Measurements from ENCODE around the gene CD300A.
"Not testable (repeated sequence)": the region's sequence is repeated elsewhere in the genome, so short reads cannot be mapped to it uniquely, and the experiment has no call there.

The CD300A gene

DNA sequence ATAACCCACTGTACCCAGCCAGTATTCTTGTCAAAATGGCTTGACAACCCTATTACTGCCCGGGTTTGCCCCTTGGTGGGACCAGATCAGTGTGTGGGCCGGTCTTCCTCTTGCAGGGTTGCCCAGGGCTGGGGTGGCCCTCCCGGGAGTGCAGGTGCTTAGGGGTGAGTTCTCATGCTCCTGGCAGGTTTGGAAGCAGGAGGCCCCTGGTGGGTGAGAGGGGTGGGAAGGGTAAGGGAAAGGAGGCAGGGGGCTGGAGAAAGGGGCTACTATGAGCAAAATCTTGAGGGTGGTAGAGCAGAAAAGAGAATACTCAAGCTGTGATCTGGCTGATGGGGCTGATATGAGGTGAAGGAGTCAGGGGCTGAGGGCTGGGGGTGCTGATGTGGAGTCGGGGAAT, 6.5 kb downstream of the CD300A start:
- no peak for DNase-seq
- intact Hi-C loops (cut with DNase I) = no loop called here

DNA sequence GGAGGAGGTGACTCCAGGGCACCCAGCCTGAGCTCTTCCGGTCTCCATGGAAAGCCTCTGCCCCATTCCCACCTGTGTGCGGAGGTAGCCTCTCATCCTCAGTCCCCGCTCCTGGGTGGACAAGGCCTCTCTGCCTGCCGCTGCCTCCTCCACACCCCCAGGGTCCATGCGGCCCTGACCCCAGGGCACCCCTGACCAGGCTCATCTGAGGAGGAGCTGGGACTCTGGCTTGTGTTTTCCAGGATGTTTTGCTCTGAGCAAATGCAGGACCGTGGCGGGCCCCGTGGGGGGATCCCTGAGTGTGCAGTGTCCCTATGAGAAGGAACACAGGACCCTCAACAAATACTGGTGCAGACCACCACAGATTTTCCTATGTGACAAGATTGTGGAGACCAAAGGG, 6.9 kb downstream of the CD300A start:
- intact Hi-C loops (cut with DNase I) = no loop called here
- no peak for DNase-seq

DNA sequence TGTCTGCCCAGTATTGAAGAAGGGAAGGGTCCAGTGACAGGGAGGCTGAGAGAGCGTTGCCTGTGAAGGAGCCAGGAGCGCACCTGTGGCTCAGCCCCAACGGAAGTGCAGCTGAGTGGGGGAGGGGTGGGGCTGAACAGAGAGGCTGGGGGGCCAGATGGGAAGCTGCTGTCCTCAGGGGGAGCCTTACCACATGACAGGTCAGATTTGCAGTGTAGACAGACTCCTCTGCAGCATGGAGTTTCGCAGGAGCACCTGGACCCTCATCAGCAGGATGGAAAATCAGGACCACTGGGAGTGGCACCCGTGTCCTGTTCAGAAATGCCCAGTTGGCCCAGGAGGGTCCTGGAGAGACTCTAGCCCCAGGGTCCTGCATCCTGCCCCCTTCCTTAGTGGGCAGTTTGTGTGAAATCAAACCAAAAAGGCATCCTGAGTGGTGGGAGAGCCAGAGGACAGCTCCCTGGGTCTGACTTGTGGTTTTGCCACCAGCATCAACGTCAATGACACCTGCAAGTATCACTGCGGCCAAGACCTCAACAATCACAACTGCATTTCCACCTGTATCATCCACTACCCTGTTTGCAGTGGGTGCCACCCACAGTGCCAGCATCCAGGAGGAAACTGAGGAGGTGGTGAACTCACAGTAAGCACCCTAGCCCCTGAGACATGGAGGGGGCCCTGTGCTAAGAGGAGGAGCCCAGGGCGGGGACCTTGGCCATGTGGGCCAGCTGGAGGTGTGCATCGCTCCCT, 7.8 kb downstream of the CD300A start:
- intact Hi-C loops (cut with DNase I) = no loop called here
- DNase-seq = no peak

DNA sequence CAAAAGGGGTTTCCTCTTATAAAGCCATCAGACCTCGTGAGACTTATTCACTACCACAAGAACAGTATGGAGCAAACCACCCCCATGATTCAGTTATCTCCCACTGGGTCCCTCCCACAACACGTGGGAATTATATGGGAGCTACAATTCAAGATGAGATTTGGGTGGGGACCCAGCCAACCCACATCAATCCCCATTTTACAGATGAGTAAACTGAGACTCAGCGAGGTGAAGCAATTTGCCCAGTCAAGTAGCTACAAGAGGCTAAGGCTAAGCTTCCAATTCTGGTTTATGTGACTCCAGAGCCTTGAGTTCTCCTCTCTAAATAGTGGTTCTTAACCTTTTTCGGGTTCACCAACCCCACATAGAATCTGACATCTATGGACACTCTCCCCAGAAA, 8.8 kb downstream of the CD300A start:
- intact Hi-C loops (cut with DNase I) = no loop called here
- no peak for DNase-seq

DNA sequence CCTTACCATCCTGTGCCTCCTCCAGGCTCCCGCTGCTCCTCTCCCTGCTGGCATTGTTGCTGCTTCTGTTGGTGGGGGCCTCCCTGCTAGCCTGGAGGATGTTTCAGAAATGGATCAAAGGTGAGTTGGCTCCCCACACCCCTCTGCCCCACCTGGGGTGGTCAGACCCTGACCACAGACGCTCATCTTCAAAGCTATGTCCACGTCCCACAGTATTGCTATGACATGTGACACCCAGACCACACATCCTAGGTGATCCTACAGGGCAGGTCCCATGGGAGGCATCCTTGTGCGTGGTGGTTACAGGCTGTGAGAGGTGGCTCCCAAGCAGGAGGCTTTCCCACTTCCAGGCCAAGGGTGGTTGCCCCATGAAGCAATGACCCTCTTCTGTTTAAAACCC, 11.0 kb downstream of the CD300A start:
- DNase-seq = no peak
- intact Hi-C loops (cut with DNase I) = no loop called here

DNA sequence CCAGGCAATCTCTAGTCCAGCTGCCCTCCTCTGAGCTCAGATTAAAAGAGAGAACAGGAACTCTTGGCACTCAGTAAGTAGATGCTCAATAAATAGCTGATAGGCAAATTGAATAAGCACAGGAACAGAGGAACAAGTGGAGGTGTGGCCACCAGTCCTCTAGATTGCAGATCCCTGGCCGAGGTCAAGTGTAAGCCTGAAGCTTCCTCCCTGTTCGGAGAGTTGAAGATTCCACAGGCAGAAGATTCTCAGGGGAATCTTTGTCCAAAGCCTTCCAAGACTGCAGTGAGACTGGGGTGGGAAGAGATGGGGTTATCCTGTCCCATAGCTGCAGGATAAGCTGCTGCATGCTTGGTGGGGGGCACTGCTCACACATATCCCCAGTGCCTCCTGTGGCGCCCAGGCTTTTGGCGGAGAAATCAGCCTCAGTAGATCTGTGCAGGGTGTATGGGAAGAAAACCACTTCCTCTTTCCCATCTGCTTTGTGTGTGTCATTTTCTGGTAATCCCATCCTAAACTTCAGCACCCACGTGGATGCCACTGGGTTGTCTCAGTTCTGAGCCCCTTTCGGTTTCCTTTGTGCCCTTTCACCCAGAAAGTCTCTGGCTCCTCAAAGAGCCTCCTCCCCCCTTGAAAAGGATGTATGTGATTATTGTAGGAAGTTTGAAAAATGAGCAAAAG, 12.1 kb downstream of the CD300A start:
- peak in 14 of 42 donors; percentile 18 to 58 (median 40) for DNase-seq

DNA sequence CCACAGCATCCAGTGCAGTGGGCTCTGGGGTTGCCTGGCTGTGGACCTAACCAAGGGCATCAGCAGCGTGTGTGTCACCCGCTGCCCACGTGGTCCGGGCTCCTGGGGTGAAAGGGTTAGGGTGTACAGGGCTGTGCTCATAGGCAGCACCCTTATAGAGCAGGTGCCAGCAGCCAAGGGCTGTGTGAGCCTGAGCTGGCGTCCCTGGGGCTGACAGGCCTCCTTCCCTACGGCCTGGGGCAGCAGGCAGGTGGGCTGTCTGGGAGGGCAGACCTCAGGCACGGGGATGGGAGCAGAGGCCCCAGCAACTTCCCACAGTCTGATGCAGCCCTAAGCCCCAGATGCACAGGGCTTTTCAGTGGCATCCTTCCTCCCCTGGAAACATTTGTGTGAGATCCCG, 13.9 kb downstream of the CD300A start:
- peak in 1 of 42 donors; percentile 20 for DNase-seq
- intact Hi-C loops (cut with DNase I) = no loop called here

More for the DNA sequence above, 12.1 kb downstream of the CD300A start:
- intact Hi-C loops (cut with DNase I) = no loop called here

DNA sequence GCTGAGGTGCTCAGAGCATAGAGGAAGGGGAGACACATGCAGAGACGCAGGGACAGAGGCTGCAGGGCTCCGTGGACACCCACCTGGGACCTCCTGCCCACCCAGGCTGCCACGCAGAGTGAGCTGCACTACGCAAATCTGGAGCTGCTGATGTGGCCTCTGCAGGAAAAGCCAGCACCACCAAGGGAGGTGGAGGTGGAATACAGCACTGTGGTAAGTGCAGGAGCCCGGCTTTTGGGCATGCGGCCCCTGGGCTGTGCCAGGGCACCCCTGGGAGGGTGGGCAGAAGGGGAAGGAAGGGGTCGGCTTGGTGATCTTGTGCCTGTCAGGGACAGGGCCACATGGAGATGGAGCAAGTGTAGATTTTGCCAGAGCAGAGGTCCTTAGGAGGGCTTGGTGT, 15.2 kb downstream of the CD300A start:
- intact Hi-C loops (cut with DNase I) = no loop called here
- DNase-seq = peak in 1 of 42 donors; percentile 9

DNA sequence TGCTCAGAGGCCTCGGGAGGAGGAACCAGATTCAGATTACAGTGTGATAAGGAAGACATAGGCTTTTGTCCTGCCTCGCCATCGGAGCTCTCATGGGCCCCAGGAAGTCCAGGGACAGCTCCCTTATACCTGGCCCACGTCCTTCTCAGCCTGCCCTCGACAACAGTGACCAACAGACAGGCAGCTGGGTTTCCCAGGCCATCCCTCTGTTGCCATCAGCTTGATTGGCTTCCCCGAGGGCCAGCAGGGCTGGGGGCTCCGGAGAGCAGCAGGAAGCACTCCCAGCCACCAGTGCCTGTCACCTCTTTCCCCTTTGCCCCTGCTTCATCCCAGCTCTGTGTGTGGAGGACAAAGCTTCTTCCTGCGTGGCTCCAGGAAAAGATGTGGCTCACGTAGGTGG, 17.6 kb downstream of the CD300A start:
- DNase-seq = no peak
- intact Hi-C loops (cut with DNase I) = no loop called here

DNA sequence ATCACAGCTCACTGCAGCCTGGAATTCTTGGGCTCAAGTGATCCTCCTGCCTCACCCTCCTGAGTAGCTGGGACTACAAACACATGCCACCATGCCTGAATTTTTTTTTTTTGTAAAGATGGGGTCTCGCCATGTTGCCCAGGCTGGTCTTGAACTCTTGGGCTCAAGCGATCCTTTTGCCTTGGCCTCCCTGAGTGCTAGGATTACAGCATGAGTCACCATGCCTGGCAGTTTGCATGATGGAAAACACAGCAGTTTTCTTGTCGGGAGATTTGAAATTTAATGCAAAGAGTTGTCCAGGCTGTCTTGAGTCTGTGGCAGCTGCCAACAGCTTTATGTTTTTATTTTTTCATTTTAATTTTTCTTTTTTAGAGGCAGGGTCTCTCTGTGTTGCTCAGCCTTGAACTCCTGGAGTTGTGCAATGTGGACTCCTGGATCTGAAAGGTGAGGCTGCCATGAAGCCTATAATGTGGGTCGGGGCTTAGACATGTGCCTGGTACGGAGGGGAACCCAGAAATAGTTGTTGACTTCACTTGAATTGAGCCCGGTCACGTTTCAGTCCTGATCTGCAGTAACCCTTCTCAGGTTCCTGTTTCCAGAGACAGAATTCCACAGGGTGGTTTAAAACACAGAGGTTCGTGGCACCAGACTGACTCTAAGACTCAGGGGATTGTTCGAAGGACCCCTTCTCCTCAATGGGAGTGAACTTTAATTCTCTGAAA, 18.7 kb downstream of the CD300A start:
- intact Hi-C loops (cut with DNase I) = no loop called here
- DNase-seq = peak in 1 of 42 donors; percentile 16

DNA sequence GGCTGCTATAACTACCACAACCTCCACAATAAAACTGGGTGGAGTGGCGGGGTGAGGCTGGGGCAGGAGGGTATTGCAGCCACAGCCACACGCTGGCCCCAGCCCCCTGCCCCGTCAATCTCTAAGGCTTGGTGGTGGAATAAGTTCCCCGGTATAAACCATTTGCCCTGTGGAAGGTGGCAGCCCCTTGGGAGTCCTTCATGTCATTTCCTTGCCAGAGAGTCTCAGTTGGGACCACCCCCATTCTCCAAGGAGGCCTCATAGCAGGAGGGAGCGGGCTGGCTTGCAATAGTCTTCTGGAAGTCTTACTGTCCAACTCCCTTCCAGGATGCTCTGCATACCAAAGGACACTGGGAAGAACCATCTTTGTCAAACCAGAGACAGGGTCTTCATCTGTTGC, 19.4 kb downstream of the CD300A start:
- intact Hi-C loops (cut with DNase I) = no loop called here
- peak in 1 of 42 donors; percentile 16 for DNase-seq

DNA sequence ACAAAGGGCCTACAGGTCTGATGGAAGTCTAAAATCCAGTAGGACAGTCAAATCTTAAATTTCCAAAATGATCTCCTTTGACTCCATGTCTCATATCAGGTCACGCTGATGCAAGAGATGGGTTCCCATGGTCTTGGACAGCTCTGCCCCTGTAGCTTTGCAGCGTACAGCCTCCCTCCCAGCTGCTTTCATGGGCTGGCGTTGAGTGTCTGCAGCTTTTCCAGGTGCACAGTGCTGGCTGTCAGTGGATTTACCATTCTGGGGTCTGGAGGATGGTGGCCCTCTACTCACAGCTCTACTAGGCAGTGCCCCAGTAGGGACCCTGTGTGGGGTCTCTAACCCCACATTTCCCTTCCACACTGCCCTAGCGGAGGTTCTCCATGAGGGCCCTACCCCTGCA, 21.8 kb downstream of the CD300A start:
- DNase-seq = peak in 2 of 42 donors; percentile 0 to 30
- intact Hi-C loops (cut with DNase I) = not testable (repeated sequence)

DNA sequence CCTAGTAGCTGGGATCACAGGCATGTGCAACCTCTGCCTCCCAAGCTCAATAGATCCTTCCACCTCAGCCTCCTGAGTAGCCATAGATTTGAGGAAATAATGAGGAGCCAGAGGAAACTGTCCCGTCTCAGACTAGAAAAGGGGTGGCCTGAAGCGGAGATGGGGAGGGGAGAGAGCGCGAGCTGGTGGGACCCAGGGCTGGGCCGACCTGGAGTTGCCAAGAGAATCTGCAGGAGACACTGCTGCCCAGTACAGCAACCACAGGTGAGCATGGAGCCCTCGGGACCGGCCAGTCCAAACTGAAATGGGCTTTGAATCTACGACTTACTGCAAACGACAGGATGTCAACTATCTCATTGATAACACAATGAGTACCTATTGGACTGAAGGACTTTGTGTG, 24.3 kb downstream of the CD300A start:
- intact Hi-C loops (cut with DNase I) = no loop called here
- DNase-seq = peak in 1 of 42 donors; percentile 8

DNA sequence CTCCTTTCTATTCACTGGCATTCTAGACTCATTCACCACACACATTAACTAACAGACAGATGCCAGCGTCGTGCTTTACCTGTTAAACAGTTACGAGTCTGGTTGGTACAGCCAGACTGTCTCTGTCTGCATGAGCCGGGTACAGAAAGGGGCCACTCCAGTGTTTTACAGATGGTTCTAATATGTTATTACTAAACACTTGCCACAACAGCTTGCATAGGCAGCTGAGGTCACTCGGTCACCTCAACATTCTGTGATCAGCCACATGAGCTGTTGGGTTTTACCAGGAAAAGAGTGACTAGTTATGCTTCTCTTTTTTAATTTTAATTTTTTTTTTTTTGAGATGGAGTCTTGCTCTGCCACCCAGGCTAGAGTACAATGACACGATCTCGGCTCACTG, 25.2 kb downstream of the CD300A start:
- DNase-seq = peak in 2 of 42 donors; percentile 10 to 15

DNA sequence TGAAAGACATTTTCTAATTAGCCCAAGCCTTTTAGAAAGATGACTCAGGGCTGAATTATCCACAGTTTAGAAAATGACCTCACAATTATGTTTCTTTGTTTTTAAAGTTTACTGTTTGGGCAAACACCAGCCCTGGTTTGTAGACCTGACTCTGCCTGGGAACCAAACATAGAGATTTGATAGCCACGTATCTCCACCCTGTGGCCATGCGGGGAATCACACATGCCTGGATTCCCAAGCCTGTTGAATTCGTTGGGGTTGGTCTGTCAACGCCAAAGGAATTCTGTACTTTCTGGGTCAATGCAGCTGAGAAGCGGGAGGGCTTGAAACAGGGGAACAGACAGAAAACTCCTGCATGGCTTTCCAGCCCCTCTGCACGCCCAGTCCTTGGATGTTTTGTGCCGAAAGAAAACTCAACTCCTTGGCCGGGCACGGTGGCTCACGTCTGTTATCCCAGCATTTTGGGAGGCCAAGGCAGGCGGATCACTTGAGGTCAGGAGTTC, 26.9 kb downstream of the CD300A start:
- DNase-seq = peak; percentile 53 to 91 (median 78)
- intact Hi-C loops (cut with DNase I) = no loop called here

More for the DNA sequence above, 25.2 kb downstream of the CD300A start:
- intact Hi-C loops (cut with DNase I) = no loop called here

DNA sequence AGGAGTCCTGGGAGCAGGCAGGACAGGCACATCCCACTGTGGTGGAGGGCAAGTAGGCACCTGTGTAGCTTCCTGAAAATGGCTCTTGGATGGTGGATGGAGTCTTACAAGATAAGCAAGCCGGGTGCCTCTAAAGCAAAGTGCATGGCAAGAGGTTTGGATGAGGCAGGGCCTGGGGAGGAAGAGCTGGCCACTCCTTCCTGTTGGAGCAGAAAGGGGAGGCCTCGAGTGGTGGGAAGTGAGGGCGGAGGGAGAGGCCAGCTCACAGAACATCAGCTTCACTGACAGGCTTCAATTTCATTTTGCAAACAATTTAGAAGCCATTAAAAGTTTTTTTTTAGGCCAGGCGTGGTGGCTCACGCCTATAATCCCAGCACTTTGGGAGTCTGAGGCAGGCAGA, 31.0 kb downstream of the CD300A start:
- DNase-seq = peak in 1 of 42 donors; percentile 7
- intact Hi-C loops (cut with DNase I) = no loop called here

DNA sequence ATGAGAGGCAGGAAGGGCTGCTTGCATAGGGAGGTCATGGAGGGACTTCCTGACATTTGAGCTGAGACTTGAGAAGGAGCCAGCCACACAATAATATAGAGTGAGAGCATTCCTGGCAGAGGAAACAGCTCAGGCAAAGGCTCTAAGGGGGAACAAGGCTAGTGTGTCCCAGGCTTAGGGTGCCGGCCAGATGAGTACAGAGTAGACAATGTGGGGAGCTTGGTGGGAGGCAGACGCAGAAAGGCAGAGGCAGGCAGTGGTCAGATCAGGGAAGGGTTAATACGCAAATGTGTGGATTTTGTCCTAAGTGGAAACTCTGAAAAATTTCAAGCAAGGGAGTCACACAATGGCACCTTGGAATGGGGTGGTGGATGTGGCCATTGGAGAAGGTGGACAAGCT, 33.6 kb downstream of the CD300A start:
- peak in 2 of 42 donors; percentile 1 to 9 for DNase-seq
- intact Hi-C loops (cut with DNase I) = no loop called here

DNA sequence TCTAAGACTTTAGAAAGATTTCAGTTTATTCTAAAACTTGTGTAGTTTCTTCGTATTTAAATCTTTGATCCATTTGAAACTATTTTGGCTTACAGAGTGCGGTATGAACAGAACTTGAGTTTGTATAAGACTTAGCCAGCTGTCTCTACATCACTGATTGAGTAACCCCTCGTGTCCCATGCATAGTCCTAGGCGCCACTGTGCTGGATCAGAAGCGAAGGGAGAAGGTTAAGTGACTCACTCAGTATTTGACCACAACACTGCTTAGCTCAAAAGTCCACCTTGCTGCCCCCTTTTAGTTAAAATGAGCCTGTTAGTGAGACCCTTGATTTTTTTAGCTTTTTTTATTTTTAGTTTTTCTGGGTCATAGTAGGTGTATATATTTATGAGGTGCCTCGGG, 36.4 kb downstream of the CD300A start:
- no peak for DNase-seq
- intact Hi-C loops (cut with DNase I) = no loop called here

DNA sequence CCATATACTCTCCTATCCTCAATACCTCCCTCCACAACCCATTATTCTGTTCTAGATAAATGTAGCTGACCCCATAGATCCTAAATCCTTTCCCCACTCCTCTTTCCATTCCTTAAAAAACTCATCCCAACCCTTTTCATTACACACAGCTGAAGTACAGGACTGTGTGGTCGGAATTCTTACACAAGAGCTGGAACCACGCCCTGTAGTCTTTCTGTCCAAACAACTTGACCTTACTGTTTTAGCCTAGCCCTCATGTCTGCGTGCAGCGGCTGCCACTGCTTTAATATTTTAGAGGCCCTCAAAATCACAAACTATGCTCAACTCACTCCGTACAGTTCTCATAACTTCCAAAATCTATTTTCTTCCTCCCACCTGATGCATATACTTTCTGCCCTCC, 37.5 kb downstream of the CD300A start:
- intact Hi-C loops (cut with DNase I); DNase-seq: not testable (repeated sequence)

DNA sequence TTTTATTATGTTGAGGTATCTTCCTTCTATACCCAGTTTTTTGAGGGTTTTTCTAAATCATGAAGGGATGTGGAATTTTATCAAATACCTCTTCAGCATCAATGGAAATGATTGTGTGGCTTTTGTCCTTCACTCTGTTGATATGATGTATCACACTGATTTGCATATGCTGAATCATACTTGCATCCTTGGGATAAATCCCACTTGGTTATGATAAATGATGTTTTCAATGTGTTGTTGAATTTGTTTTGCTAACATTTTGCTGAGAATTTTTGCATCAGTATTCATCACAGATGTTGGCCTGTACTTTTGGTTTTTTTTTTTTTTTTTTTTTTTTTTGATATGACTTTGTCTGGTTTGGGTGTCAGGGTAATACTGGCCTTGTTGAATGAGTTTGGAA, 41.7 kb downstream of the CD300A start:
- DNase-seq = no peak

More for the DNA sequence above, 41.7 kb downstream of the CD300A start:
- intact Hi-C loops (cut with DNase I) = no loop called here
